NCI-H1436 treated with DMSO at 0.1 percent for 48 hours (cell line): ENCODE measurements around the gene CCNO.
A peak's percentile ranks its signal among the peaks of the same experiment; 100 is the strongest.

Source experiments
- DNase-seq: peaks from one replicate; lab custom pipeline; 2025; lab: John Stamatoyannopoulos, UW

CCNO gene

DNA sequence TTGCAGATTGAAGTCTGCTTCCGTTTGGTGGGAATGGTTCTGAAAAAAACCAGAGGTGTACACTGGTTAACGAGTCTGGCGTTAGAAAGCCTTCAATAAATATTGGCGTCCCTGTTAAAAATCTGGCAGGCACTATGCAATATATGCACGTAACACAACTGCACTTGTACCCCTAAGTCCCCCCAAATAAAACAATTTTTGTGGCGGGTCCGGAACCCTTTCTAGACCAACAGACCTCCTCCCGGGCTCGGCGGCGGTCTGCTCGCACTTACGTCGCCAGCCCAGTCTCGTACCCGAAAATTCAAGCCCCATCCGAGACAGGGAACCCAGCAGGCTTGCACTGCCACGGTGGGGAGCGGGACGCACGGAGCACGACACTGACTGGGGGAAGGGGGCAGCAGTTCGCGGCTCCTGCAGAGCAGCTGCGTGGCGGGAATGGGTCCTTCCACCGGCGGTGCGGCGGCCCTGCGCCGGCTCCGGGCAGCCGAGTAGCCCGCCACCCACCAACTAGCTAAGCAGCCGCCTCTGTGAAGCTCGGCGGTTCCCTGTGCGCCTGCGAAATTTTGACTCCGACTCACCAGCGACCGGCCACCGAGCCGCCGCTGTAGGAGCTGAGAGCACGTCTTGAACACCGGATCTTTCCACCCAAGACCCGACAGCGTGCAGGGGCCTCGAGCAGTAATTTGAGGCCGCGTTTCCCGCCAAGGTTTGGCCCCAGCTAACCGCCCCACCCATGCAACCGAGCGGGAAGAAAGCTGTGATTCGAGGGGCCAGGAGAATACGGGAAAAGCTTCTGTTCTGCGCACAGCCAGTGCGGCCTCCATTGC is 10.2 kb downstream of the CCNO start:
- no peak for DNase-seq

DNA sequence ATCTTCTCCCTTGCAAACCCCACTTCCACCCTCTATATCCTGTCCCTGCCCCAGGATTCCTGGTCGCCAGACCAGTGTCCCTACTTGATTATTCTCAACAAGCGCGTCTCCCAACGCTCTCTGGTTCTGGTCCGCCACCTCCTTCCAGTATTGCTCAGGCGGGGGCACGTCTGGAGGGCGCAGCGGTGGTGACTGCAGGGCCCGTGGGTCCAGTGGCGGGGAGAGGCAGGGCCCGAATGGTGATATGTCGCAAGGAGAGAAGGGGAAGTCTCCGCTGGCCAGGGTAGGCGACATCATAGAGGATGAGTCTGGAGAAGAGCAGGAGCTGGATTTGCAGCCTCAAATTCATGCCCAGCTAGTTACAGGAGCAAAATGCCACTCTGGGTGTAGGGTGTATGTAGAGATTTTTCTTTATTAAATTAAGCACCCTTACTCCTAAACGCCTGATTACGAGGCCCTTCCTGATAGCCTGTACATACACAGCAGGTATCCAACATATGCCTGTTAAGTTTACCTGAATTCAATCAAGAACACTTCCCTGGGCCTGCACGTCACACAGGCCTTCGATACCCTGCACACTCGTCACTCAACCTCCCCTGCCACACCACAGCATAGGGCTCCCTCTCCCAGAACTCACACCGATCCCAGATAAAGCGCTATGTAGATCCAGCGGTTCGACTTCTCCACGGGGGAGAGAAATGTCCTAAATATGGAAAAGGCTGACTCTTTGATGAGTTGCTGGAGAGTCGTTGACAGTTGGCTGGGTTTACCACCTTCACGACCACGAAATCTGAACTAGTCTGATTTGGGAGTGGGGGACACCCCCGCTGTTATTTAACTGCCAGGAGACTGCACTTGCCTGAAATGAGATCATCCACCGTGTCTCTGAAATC is 11.1 kb downstream of the CCNO start:
- no peak for DNase-seq

GRCh38 chr5:55220433-55221185 is 12.8 kb downstream of the CCNO start:
- no peak for DNase-seq

DNA sequence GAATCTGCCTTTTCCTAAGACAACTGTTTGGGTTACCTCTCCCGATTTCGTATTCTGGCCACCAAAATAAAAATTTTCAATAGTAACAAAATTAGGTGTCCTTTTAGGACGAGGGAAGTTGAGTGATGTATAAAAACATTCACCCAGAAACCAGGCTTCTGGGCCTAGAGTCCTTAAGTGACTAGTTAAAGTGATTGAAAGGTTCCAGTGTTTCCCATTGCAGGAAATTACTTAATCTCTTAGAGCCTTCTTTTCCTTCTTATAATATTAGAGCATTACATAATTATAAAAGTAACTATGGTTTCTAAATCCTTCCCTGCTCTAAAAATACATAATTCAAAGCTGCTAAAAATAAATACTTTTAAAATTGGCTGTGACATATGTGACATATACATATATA is 13.6 kb downstream of the CCNO start:
- no peak for DNase-seq

GRCh38 chr5:55218967-55219366 is 14.4 kb downstream of the CCNO start:
- no peak for DNase-seq

DNA sequence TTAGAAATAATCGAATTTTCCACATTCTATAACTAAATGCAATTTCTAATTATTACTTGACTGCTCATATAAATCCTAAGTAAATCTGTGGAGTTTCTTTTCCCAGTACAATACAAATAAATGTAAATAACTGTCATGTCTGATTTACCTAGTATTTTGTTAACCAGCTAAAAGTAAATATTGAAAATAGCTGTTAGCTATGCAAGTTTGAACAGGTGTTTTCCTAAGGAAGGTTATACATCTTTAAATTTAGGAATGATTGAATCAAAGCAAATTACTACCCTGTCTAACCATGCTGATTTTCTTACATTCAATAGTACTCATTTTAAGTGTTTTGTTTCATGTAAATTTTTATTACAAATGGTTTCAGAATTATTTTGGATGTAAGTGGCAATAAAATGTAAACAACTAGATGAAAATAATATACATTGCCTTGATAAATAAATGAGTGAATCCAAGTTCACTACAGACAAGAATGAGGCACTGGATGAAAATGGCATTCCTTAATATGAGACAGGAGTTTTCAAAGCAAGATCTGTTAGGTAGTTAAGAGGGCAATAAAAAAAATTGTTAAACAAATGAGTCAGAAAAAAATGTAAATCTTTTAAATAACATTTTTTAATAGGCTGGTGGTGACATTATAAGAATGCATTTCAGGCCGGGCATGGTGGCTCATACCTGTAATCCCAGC is 22.1 kb downstream of the CCNO start:
- DNase-seq, result no peak

GRCh38 chr5:55205001-55205400 is 28.4 kb downstream of the CCNO start:
- no peak for DNase-seq

DNA sequence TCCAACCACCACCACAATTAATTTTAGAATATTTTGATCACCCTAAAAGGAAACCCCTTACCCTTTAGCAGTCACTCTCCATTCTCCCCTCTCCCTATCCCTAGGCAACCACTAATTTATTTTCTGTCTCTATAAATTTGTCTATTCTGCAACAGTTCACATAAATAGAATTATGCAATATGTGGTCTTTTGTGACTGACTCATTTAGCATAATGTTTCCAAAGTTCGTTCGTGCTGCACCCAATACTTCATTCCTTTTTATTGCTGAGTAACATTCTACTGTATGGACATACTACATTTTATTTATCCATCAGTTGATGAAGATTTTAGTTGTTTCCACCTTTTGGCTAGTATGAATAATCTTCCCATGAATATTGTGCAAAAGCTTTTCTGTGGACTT is 42.2 kb downstream of the CCNO start:
- no peak for DNase-seq

- DNase-seq, result peak; percentile 64
Measured at GRCh38 chr5:55188656-55189540, 44.5 kb downstream of the CCNO start.

DNA sequence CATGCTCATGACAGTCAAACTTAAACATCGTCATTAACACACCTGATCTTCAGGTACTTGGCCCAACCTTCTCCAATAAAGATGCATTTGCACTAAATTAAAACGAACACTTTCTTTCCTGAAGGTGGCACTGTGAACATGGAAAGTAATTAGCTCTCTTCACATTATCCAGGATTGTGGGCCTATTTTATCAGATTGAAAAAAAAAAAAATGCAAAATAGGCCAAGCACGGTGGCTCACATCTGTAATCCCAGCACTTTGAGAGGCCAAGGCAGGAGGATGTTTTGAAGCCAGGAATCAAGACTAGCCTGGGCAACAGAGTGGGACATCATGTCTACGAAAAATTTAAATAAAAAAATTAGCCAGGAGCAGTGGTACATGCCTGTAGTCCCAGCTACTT is 46.0 kb downstream of the CCNO start:
- no peak for DNase-seq
